Right cardiac atrium (tissue), 5 donors: Measurements from ENCODE around the gene SHISA3. TPM values are rescaled to one million over a fixed set of nuclear protein-coding genes. Genes with fewer than 3 reads are reported as not detected.

Source experiments
- ATAC-seq, 2 donors: fragments of 200-7000 bp; cut with Tn5 transposase; one replicate each; pipeline versions ENCODE4 v1.8.0 to v1.9.1; 2020; ENCODE audit warnings: moderate library complexity in 2 of 2, mild to moderate bottlenecking in 1 of 2
- DNase-seq, 3 donors: peaks; one replicate each; pipeline ENCODE4 v3.0.0-alpha.2; 2020
- H3K27ac ChIP-seq: one replicate; pipeline ENCODE4 v1.5.1; 2013; ENCODE audit warnings: mild to moderate bottlenecking, low read length, control low read depth, moderate library complexity
- H3K27me3 ChIP-seq: one replicate; pipeline ENCODE4 v1.6.1; 2013; ENCODE audit not compliant: control insufficient read depth, insufficient read depth
- H3K4me1 ChIP-seq: one replicate; pipeline ENCODE4 v1.6.1; 2013; ENCODE audit warnings: low read length; ENCODE audit not compliant: control insufficient read depth, insufficient read depth
- H3K4me3 ChIP-seq: one replicate; pipeline ENCODE4 v1.5.1; 2013; ENCODE audit warnings: low read length, control low read depth
- H3K9me3 ChIP-seq: one replicate; pipeline ENCODE4 v1.6.1; 2013; ENCODE audit warnings: low read length; ENCODE audit not compliant: control insufficient read depth
- WGBS: extraction: QIAGEN DNeasy Blood & Tissue Kit; methylation state at CpG from one replicate; pipeline ENCODE4 v1.1.7; 2013; 5-methylcytosine and 5-hydroxymethylcytosine counted together
- intact Hi-C, 4 donors: fragments of 100-400 bp; cut with DNase I; formaldehyde crosslinking; loops; one replicate each; pipeline versions ENCODE4 v1.11.0 to v1.14.0; 2022 to 2023
- long read RNA-seq, 4 donors: library from polyadenylated mRNA; unstranded; transcript quantifications; one replicate each; pipeline ENCODE4 v2.0.0, GENCODE V29; 2020 to 2021
- polyA plus RNA-seq: library from polyadenylated mRNA; stranded (reverse); fragments of 200-250 nt; gene quantifications from one replicate; pipeline ENCODE4 v1.2.3, GENCODE V29; 2013
- total RNA-seq, 4 donors: library from RNA; stranded (reverse); fragmentation: NEBNext Ultra II Directional; extraction: Animal tissue kit (Norgen Biotek cat#: 25700); gene quantifications; one replicate each; pipeline ENCODE4 v1.2.1, GENCODE V29; 2021
- donor health status: healthy with polysubstance abuse.
- donor health status: DM: no; HTN: yes; CAD: no.
- donor health status: DM: no; HTN: no; CAD: no.
- donor health status: DM: no; HTN: yes; CAD: no; lungs with severe emphysema.
- donor health status: DM: yes; HTN: yes; CAD: no.

The SHISA3 gene
- total RNA-seq (1 to 10 TPM; 3.5 to 9.4 (median 9.2) TPM), polyA plus RNA-seq (12.2 TPM)
- long read RNA-seq, donor 1, transcript SHISA3-201 (2 exons, 1,971 nt): major isoform, 9 of 11 reads
- long read RNA-seq, donor 1, partial matches to known transcripts: 2 of 11 reads
- long read RNA-seq, donor 1, other reads (novel, unspliced or antisense): 0 of 11 reads
- long read RNA-seq, donor 2, transcript SHISA3-201 (2 exons, 1,971 nt): major isoform, 6 of 6 reads
- long read RNA-seq, donor 2, partial matches to known transcripts: 0 of 6 reads
- long read RNA-seq, donor 2, other reads (novel, unspliced or antisense): 0 of 6 reads
- long read RNA-seq, donor 3, transcript SHISA3-201 (2 exons, 1,971 nt): major isoform, 5 of 7 reads
- long read RNA-seq, donor 3, partial matches to known transcripts: 1 of 7 reads
- long read RNA-seq, donor 3, other reads (novel, unspliced or antisense): 1 of 7 reads
- long read RNA-seq, donor 4, transcript SHISA3-201 (2 exons, 1,971 nt): major isoform, 8 of 9 reads
- long read RNA-seq, donor 4, partial matches to known transcripts: 0 of 9 reads
- long read RNA-seq, donor 4, other reads (novel, unspliced or antisense): 1 of 9 reads

- Histone ChIP-seq H3K9me3 (no peaks in the 10 kb centered on the region), H3K27me3 (no peaks in the 10 kb centered on the region), H3K4me3 (peak within 1 kb of the TSS; percentile 76), H3K4me1 (no peaks in the 10 kb centered on the region), H3K27ac (no peak within 1 kb of the TSS)
- intact Hi-C loops: no loop called here
- ATAC-seq (peak; percentile 77 to 80), DNase-seq (peak; percentile 47 to 83 (median 70))
- 5% methylated on average over 61 of the region's 61 CpGs for WGBS
Observed at GRCh38 chr4:42396752-42397634, at the start of gene SHISA3. TSS of gene SHISA3 (plus strand) at chr4:42397488. CDS start at chr4:42398057, 569 bp downstream.

- intact Hi-C loops: no loop called here
- ATAC-seq (peak in 1 of 2 donors; percentile 89), DNase-seq (no peak)
- H3K27ac ChIP-seq: no peak overlapping the region
- H3K4me1 ChIP-seq: no peaks in the 10 kb centered on the region
- H3K4me3 ChIP-seq: no peak overlapping the region
- WGBS: 55% methylated on average over 2 of the region's 2 CpGs
- H3K9me3 ChIP-seq: no peaks in the 10 kb centered on the region
- H3K27me3 ChIP-seq: no peaks in the 10 kb centered on the region
Observed at GRCh38 chr4:42348247-42348646, 49.0 kb upstream of the SHISA3 start.

- no peaks in the 10 kb centered on the region for H3K4me1 ChIP-seq
- H3K27me3 ChIP-seq: no peaks in the 10 kb centered on the region
- 72% methylated on average over 5 of the region's 5 CpGs for WGBS
- ATAC-seq: peak; percentile 66 to 89
- DNase-seq: no peak
- no peak overlapping the region for H3K4me3 ChIP-seq
- no peak overlapping the region for H3K27ac ChIP-seq
- H3K9me3 ChIP-seq: no peaks in the 10 kb centered on the region
- intact Hi-C loops: no loop called here
Observed at GRCh38 chr4:42348692-42349091, 48.6 kb upstream of the SHISA3 start.

- 89% methylated on average over 4 of the region's 4 CpGs for WGBS
- H3K27me3 ChIP-seq: no peaks in the 10 kb centered on the region
- no peak overlapping the region for H3K4me3 ChIP-seq
- H3K9me3 ChIP-seq: no peaks in the 10 kb centered on the region
- no peaks in the 10 kb centered on the region for H3K4me1 ChIP-seq
- intact Hi-C loops: no loop called here
- DNase-seq (no peak), ATAC-seq (no peak)
- no peak overlapping the region for H3K27ac ChIP-seq
Observed at GRCh38 chr4:42350611-42351182, 46.6 kb upstream of the SHISA3 start.

- intact Hi-C loops: no loop called here
- Histone ChIP-seq H3K27ac (no peak overlapping the region), H3K4me3 (no peak overlapping the region), H3K27me3 (no peaks in the 10 kb centered on the region), H3K4me1 (no peaks in the 10 kb centered on the region), H3K9me3 (no peaks in the 10 kb centered on the region)
- WGBS: 88% methylated on average over 3 of the region's 3 CpGs
- no peak for DNase-seq
- no peak for ATAC-seq
Observed at GRCh38 chr4:42352049-42352448, 45.2 kb upstream of the SHISA3 start.

GRCh38 chr4:42357325-42357724, 40.0 kb upstream of the SHISA3 start:
- no peaks in the 10 kb centered on the region for H3K27me3 ChIP-seq
- H3K27ac ChIP-seq: no peak overlapping the region
- ATAC-seq (no peak), DNase-seq (no peak)
- no peaks in the 10 kb centered on the region for H3K4me1 ChIP-seq
- WGBS: 86% methylated on average over 5 of the region's 5 CpGs
- intact Hi-C loops: no loop called here
- H3K9me3 ChIP-seq: no peaks in the 10 kb centered on the region
- no peak overlapping the region for H3K4me3 ChIP-seq

GRCh38 chr4:42359711-42360110, 37.6 kb upstream of the SHISA3 start:
- Histone ChIP-seq H3K27ac (no peak overlapping the region), H3K4me1 (no peaks in the 10 kb centered on the region), H3K9me3 (no peaks in the 10 kb centered on the region), H3K27me3 (no peaks in the 10 kb centered on the region), H3K4me3 (peak overlapping the region; percentile 26)
- intact Hi-C loops: no loop called here
- ATAC-seq: no peak
- DNase-seq: no peak
- 34% methylated on average over 5 of the region's 5 CpGs for WGBS

- Histone ChIP-seq H3K9me3 (no peaks in the 10 kb centered on the region), H3K27me3 (no peaks in the 10 kb centered on the region), H3K27ac (no peak overlapping the region), H3K4me1 (no peaks in the 10 kb centered on the region), H3K4me3 (peak overlapping the region; percentile 26)
- peak; percentile 45 to 66 for ATAC-seq
- intact Hi-C loops: no loop called here
- DNase-seq: peak in 1 of 3 donors; percentile 61
- 34% methylated on average over 2 of the region's 2 CpGs for WGBS
Observed at GRCh38 chr4:42360256-42360669, 37.0 kb upstream of the SHISA3 start.

- H3K9me3 ChIP-seq: no peaks in the 10 kb centered on the region
- no peaks in the 10 kb centered on the region for H3K27me3 ChIP-seq
- no peak for ATAC-seq
- no peak for DNase-seq
- intact Hi-C loops: no loop called here
- no peak overlapping the region for H3K4me3 ChIP-seq
- WGBS: 71% methylated on average over 8 of the region's 8 CpGs
- H3K4me1 ChIP-seq: no peaks in the 10 kb centered on the region
- H3K27ac ChIP-seq: no peak overlapping the region
Observed at GRCh38 chr4:42361456-42361855, 35.8 kb upstream of the SHISA3 start.

GRCh38 chr4:42362591-42362990, 34.7 kb upstream of the SHISA3 start:
- Histone ChIP-seq H3K27me3 (no peaks in the 10 kb centered on the region), H3K9me3 (no peaks in the 10 kb centered on the region), H3K27ac (no peak overlapping the region), H3K4me3 (no peak overlapping the region), H3K4me1 (no peaks in the 10 kb centered on the region)
- intact Hi-C loops: no loop called here
- DNase-seq (no peak), ATAC-seq (no peak)
- 83% methylated on average over 3 of the region's 3 CpGs for WGBS
